CD4-positive, alpha-beta T cell (primary cell): ENCODE results near the gene ATP5F1B. TPM values are rescaled to one million over a fixed set of nuclear protein-coding genes. Genes with fewer than 3 reads are reported as not detected.

Experiments
- ATAC-seq: fragments of 200-7000 bp; cut with Tn5 transposase; one replicate; pipeline ENCODE4 v1.10.0; 2022; ENCODE audit warnings: mild to moderate bottlenecking; ENCODE audit not compliant: poor library complexity
- CTCF ChIA-PET: fragments of 350-600 bp; sonication (Branson Sonifier 250); formaldehyde crosslinking; loops from one replicate; lab custom pipeline; 2021; ENCODE audit warnings: antibody characterized with exemption, inconsistent platforms; lab: Charles Lee
- POLR2A ChIA-PET: fragments of 350-600 bp; sonication (Branson Sonifier 250); formaldehyde crosslinking; loops from one replicate; lab custom pipeline; 2021; ENCODE audit warnings: antibody characterized with exemption, inconsistent platforms; lab: Charles Lee
- DNase-seq, 14 experiments: peaks; one replicate each; pipeline ENCODE4 v3.0.0-alpha.2; 2013 to 2020; ENCODE audit warnings: mixed read lengths in 2 of 14
- H3K27ac ChIP-seq, 2 donors: one replicate each; pipeline versions ENCODE4 v1.5.1 to v1.7.0; 2013; ENCODE audit warnings: low read length in 2 of 2, low read depth in 1 of 2, mild to moderate bottlenecking in 1 of 2
- H3K27me3 ChIP-seq, 2 experiments: 1 replicate in 1 of 2; 2 replicates in 1 of 2; pipeline versions ENCODE4 v1.6.1 to v1.7.0; 2013; ENCODE audit warnings: low read length in 2 of 2, control low read depth in 1 of 2, mild to moderate bottlenecking in 1 of 2, moderate library complexity in 1 of 2; ENCODE audit not compliant: insufficient read depth in 2 of 2, control insufficient read depth in 1 of 2
- H3K36me3 ChIP-seq: one replicate; pipeline ENCODE4 v1.6.1; 2013; ENCODE audit warnings: low read length, control low read depth; ENCODE audit not compliant: insufficient read depth
- H3K4me1 ChIP-seq: one replicate; pipeline ENCODE4 v1.6.1; 2013; ENCODE audit warnings: low read length, control low read depth; ENCODE audit not compliant: insufficient read depth
- H3K4me3 ChIP-seq: one replicate; pipeline ENCODE4 v1.5.1; 2013; ENCODE audit warnings: mild to moderate bottlenecking, low read length, moderate library complexity
- H3K9me3 ChIP-seq, 2 experiments: 1 replicate in 1 of 2; 2 replicates in 1 of 2; pipeline versions ENCODE4 v1.6.1 to v1.7.0; 2013; ENCODE audit warnings: low read length in 2 of 2, mild to moderate bottlenecking in 2 of 2, control low read depth in 1 of 2, moderate library complexity in 1 of 2; ENCODE audit not compliant: control insufficient read depth in 1 of 2, insufficient read depth in 1 of 2
- H3K27ac Mint-ChIP-seq: one replicate; pipeline ENCODE4 v1.8.0; 2020; ENCODE audit warnings: mixed read lengths
- H3K27me3 Mint-ChIP-seq: one replicate; pipeline ENCODE4 v1.8.0; 2021; ENCODE audit warnings: mixed read lengths
- H3K36me3 Mint-ChIP-seq: one replicate; pipeline ENCODE4 v1.8.0; 2021; ENCODE audit warnings: low read depth, mixed read lengths
- H3K4me1 Mint-ChIP-seq: one replicate; pipeline ENCODE4 v1.8.0; 2021; ENCODE audit warnings: low read depth, mixed read lengths
- H3K4me3 Mint-ChIP-seq: one replicate; pipeline ENCODE4 v1.8.0; 2020; ENCODE audit warnings: mild to moderate bottlenecking, mixed read lengths
- H3K9me3 Mint-ChIP-seq: one replicate; pipeline ENCODE4 v1.8.0; 2020; ENCODE audit warnings: mixed read lengths
- CTCF ChIP-seq: fragments of 200-600 bp; IDR thresholded peaks from one replicate; pipeline ENCODE4 v1.8.0; 2022; ENCODE audit warnings: antibody characterized with exemption, mild to moderate bottlenecking
- intact Hi-C, 2 experiments: fragments of 100-400 bp; cut with DNase I in 1 of 2; cut with micrococcal nuclease in 1 of 2; formaldehyde crosslinking; loops; one replicate each; pipeline versions ENCODE4 v1.15.1 to v1.9.0; 2023 to 2025; cut with DNase I, micrococcal nuclease
- total RNA-seq, 174 experiments: library from RNA in 2 of 174; stranded (reverse) in 2 of 174; gene quantifications; one replicate each; pipeline ENCODE4 v1.2.3 and lab custom pipeline; 2021 to 2026

ATP5F1B gene
- total RNA-seq, 2 experiments from 2014 or later: 305 to 318 TPM

- Histone ChIP-seq H3K36me3 (peaks cover 16% of the 10 kb centered on the region), H3K4me3 (peak overlapping the region; percentile 100), H3K9me3 (no peaks in the 10 kb centered on the region), H3K4me1 (peaks cover 59% of the 10 kb centered on the region), H3K27ac (peak overlapping the region; percentile 88 to 96), H3K27me3 (no peaks in the 10 kb centered on the region)
- Mint-ChIP-seq H3K27ac (peak overlapping the region; percentile 94), H3K4me3 (peak overlapping the region; percentile 93), H3K27me3 (no peaks in the 10 kb centered on the region), H3K36me3 (peaks cover 41% of the 10 kb centered on the region), H3K9me3 (no peaks in the 10 kb centered on the region), H3K4me1 (peaks cover 75% of the 10 kb centered on the region)
- POLR2A ChIA-PET: interaction anchor here (0.6 to 8.8 kb wide), 41 partner anchors 7 to 913 kb away, joined by 3 to 155 read pairs (median 6); partner anchors contain the start of genes ATP5F1B, BLOC1S1, CNPY2 and DNAJC14
- no peak for TF ChIP-seq CTCF
- intact Hi-C loops: loop anchor here in 1 of 2 experiments (1.0 to 5.0 kb wide), 2 partner anchors 8 to 37 kb away; no protein-coding TSS in a partner anchor
- CTCF ChIA-PET: interaction anchor here (0.6 to 3.5 kb wide), 13 partner anchors 8 to 623 kb away, joined by 3 to 25 read pairs (median 4); partner anchors contain the start of gene PTGES3
- DNase-seq (peak; percentile 50 to 87 (median 70)), ATAC-seq (peak; percentile 54)
Measured at GRCh38 chr12:56628671-56629458, 16.9 kb downstream of the ATP5F1B start.

GRCh38 chr12:56626701-56627100 is 19.1 kb downstream of the ATP5F1B start:
- Mint-ChIP-seq H3K4me3 (peak overlapping the region; percentile 62), H3K9me3 (no peaks in the 10 kb centered on the region), H3K36me3 (peaks cover 55% of the 10 kb centered on the region), H3K27me3 (no peaks in the 10 kb centered on the region), H3K27ac (peak overlapping the region; percentile 94), H3K4me1 (peaks cover 68% of the 10 kb centered on the region)
- intact Hi-C loops: loop anchor here in 1 of 2 experiments (5.0 kb wide), 1 partner anchor 34 kb away; no protein-coding TSS in a partner anchor
- no peak for ATAC-seq
- Histone ChIP-seq H3K27me3 (no peaks in the 10 kb centered on the region), H3K4me3 (no peak overlapping the region), H3K9me3 (no peaks in the 10 kb centered on the region), H3K4me1 (peaks cover 52% of the 10 kb centered on the region), H3K27ac (no peak overlapping the region), H3K36me3 (peaks cover 27% of the 10 kb centered on the region)
- TF ChIP-seq CTCF: no peak
- no peak for DNase-seq
- POLR2A ChIA-PET: interaction anchor here (2.4 to 8.8 kb wide), 2 partner anchors 9 to 19 kb away, joined by 9 to 69 read pairs; partner anchors contain the start of gene ATP5F1B
- CTCF ChIA-PET: interaction anchor here (0.7 to 3.5 kb wide), 2 partner anchors 10 to 163 kb away, joined by 3 to 25 read pairs; no protein-coding TSS in a partner anchor

- H3K36me3 ChIP-seq: peaks cover 52% of the 10 kb centered on the region
- peak overlapping the region; percentile 18 for H3K27ac Mint-ChIP-seq
- no peak for TF ChIP-seq CTCF
Measured at GRCh38 chr12:56622535-56622934, 23.2 kb downstream of the ATP5F1B start.

More at GRCh38 chr12:56622535-56622934, 23.2 kb downstream of the ATP5F1B start:
- Histone ChIP-seq H3K9me3 (no peaks in the 10 kb centered on the region), H3K27me3 (no peaks in the 10 kb centered on the region), H3K4me1 (peaks cover 37% of the 10 kb centered on the region), H3K4me3 (no peak overlapping the region), H3K27ac (no peak overlapping the region)
- Mint-ChIP-seq H3K4me3 (no peak overlapping the region), H3K27me3 (no peaks in the 10 kb centered on the region), H3K4me1 (peaks cover 59% of the 10 kb centered on the region), H3K9me3 (no peaks in the 10 kb centered on the region), H3K36me3 (peaks cover 68% of the 10 kb centered on the region)
- CTCF ChIA-PET: interaction anchor here (3.6 kb wide), 1 partner anchor 13 kb away, joined by 30 read pairs; no protein-coding TSS in a partner anchor
- ATAC-seq (no peak), DNase-seq (no peak)
- POLR2A ChIA-PET: interaction anchor here (8.8 kb wide), 1 partner anchor 13 kb away, joined by 69 read pairs; no protein-coding TSS in a partner anchor
- intact Hi-C loops: no loop called here
